ENCODE results near the gene PARD6G.

The PARD6G gene

DNA sequence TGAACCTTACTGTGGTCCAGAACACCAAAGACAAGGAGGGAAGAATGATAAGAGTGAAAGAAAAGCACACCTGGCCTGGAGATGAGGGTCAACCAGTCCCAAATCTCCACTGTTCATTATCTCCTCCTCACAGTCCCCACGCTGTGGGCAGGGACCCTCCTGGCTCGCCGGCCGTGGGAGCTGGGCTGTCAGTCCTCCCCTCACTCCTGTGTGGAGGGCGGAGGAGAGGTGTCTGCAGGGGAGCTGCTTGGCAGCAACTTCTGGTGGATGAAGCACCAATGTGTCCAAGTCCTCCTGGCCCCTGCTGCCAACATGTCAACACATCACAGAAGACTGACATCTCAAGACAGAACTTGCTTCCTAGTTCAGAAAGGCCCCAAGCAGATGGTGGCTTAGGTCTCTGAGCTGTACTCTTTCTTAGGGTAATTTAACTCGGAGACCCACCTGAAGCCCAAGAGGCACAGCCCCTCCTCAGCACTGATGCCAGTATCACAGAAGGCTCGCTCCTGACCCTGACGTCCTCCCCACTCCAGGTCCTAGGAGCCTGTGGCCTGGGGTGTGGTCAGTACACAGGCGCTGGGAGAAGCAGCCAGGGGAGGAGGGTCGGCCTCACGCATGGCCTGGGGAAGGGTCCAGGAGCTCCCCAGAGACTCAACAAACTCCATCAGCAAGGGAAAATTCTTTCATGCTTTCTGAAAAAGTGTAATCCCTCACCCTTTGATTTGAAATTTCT, 54.5 kb downstream of the PARD6G start:
- no peak for FAIRE-seq

DNA sequence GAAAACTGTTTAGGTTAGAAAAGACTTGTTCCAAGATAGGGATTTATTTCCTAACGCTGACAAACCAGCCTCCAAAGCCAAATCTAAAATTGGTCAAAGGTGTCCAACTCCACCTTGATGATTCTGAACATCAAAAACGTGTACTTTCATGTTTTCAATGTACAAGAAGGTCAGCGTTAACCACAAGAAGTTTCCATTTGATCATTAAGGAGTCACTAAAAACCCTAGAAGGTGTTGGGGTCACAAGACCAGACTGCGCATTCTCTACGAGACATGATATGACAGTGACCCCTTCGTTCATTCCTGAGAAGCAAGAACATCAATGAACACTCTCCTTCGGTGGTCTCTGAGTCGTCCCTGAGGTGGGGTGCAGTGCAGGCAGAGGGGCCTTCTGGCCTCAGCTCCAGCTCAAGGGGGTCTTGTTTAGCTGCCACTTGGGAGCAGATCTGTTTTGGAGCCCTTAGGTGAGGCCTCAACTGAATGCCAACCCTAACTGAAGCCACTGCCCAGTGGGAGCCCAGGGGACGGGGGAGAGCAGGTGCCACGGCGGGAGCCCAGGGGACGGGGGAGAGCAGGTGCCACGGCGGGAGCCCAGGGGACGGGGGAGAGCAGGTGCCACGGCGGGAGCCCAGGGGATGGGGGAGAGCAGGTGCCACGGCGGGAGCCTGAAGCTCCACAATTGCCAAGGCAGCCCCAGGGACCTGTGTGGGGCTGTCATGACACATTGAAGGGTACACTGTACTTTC, 55.2 kb downstream of the PARD6G start:
- FAIRE-seq, result peak; percentile 80
- no peak for DNase-seq (ENCODE audit: insufficient read length, low spot score)

More for the DNA sequence above, 54.5 kb downstream of the PARD6G start:
- no peak for DNase-seq (ENCODE audit: insufficient read length, low spot score)

DNA sequence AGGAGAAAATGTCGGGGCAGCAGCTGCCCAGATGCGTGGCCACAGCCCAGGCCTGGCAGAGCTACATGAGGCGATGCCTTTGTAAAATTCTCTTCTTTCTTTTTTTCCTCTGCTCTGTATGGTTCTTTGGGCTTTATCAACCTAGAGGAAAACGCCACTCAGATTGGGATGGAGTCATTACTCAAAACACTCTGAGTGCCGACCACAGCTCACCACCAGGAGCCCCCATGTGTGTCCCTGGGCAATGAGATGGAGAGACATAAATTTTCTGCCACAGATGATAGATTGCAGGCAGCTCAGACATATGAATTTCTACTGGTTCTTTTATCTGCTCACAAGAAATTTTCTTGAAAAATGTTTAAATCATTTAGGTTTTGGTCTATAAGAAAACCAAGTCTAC, 56.0 kb downstream of the PARD6G start:
- FAIRE-seq, result no peak
- no peak for DNase-seq (ENCODE audit: insufficient read length, low spot score)

DNA sequence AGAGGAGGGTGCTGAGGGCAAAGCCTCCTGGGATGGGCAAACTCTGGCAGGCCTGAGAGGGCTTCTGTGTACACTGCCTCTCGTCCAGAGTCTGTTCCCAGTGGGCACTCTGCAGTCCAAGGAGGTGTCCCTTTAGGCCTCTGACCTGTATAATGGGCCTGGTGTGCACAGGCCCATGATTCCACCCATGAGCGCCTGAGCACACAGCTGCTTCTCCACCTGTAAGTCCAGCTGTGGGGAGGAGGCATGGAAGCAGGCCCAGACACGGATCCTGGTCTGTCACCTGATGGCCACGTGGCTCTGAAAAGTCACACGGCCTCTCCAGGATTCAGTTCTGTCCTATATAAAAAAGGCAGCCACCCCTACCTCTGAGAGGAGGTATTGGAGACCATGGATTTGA, 57.0 kb downstream of the PARD6G start:
- FAIRE-seq, result no peak
- DNase-seq (ENCODE audit: insufficient read length, low spot score), result no peak

DNA sequence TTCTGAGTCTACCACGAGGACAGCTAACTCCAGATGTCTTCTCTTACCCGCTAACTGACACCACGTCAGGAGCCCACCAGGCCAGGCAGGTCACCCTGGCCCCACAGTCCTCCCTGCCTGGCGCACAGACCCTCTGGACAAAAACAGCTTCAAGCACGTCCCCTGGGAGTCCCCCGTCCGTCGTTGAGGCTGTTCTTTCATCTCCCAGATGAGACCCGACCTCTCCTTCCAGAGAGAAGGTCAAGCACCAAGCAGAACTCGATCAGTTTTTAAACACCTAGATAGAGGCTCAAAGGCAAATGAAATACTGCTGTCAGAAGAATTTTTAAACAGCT, 57.8 kb downstream of the PARD6G start:
- no peak for DNase-seq (ENCODE audit: insufficient read length, low spot score)
- FAIRE-seq, result no peak

DNA sequence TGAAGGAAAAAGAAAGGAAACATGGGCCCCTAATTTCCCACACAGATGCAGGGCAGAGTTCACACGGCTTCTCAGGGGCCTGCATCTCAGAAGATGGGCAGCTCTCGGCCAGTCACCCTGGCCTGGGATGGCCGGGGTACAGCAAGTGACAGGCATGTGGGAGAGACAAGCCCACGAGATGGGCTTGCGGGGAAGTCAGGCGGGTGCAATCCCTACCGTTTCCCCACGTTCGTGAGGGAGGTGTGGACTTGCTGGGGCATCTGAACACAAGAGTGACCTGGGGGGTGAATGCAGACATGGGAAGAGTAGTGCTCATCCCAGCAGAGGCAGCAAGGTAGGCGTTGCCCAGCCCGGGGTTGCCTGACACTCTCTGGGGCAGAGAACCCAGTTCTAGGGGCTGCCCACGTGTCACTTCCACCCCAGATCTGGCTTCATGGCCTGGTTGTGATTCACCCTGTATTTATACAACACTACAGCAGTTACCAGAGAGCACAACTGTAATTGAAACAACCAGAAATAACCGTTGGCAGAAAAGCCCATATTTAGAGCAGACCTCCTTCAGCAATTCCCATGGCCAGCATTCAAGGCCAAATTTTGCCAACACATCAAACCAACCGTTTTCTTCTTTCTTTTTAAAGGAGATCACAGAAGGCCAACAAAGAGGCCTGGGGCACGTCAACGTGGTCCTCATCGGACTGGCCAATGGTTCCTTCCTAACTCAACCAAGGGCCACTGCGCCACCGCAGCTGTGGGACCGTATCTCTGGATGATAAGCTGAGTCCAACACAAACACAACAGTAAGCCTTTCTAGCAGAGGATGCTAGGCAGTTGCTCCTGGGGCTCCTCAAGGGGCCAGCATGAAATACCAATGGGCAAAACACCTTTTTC, 58.4 kb downstream of the PARD6G start:
- DNase-seq (ENCODE audit: insufficient read length, low spot score), result no peak

DNA sequence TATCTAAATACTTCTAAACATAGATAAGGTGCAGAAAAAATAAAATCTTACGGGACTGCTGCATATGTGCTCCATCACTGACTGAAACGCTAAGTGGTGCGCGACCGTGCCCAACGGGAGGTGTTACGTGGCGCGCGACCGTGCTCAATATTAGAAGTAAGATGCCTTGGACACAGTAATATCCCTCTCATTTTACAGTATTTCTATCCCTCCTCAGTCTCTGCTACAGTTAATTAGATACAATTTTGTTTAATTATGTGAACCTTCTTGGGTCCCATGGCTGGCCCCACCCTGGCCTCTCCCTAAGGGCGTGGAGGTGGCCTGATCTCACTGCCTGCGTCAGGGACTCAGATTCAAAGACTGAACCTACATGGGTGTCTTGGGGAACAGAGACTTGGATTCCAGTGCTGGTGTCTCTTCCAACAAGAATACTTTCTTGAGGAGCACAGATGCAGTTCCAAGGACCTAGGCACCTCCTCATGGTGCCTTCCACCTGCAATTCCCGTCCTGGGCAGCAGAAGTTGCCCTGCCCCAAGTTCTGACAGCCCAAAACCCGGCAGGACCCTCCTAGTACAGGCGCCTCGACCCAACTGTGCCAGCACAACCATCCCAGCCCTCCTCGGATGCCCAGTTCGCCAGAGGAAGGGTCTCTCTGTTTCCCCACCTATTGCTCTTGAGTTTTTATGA, 59.2 kb downstream of the PARD6G start:
- no peak for FAIRE-seq
- DNase-seq (ENCODE audit: insufficient read length, low spot score), result no peak

More for the DNA sequence above, 58.4 kb downstream of the PARD6G start:
- no peak for FAIRE-seq

DNA sequence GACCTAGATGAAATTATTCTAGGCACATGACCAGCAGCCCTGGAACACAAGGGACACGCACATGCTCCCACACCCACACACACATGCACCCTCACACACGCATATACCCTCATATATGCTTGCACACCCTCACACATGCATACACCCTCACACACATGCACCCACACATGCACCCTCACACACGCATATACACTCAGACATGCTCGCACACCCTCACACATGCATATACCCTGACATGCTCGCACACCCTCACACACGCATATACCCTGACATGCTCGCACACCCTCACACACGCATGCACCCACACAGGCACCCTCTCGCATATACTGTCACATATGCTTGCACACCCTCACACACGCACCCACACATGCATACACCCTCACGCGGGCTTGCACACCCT, 61.8 kb downstream of the PARD6G start:
- no peak for FAIRE-seq
- no peak for DNase-seq (ENCODE audit: insufficient read length, low spot score)

DNA sequence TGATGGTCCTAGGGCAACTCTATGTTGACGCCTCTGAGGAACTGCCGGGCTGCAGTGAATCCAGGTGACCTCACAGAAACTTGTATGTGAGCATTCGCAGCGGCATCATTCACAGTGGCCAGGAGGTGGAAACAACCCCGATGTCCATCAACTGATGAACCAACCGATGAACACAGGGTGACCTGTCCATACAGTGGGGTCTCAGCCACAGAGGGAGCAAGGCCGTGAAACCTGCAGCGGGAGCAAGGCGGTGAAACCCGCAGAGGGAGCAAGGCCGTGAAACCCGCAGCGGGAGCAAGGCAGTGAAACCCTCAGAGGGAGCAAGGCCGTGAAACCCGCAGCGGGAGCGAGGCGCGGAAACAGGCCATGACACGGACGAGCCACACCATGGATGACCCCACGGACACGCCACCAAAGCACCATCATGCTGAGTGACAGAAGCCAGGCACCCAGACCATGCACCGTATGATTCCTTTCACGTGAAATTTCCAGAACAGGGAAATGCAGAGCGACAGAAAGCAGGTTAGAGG, 63.0 kb downstream of the PARD6G start:
- FAIRE-seq (no peak), DNase-seq (ENCODE audit: insufficient read length, low spot score) (no peak)

DNA sequence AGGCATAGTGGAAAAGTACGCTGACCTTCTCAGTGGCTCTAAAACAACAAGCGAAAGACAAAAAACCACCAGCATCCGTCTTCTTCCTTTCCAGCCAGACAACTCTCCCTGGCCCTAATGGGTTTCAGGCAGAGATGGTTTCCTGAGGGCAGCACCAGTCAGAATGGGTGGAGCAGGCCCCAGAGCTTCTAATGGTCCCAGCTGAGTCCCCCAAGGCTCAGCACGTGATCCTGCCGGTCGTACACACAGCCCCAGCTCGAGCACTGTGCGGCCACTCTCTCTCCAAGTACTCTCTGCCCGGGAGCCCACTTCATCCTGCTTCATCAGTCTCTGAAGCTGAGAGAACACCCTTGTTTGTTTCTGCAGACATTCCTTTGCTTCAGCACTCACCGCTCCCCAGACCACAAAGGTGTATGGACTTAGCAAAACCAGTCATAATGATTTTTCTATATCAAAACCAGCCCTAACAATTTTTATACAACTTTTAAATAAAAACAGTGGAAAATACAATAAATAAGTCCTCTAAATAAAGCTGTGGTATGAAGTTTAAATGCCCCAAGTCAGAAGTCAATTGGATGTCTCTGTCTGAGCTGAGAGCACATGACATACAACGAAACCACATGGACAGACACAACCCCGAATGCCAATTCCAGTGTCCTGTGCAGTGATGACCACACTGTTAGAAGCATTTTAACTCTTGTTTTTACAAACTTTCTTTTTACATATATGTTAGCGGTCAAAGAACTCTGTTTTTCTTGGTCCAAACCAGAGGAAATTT, 63.9 kb downstream of the PARD6G start:
- no peak for FAIRE-seq
- no peak for DNase-seq (ENCODE audit: insufficient read length, low spot score)

DNA sequence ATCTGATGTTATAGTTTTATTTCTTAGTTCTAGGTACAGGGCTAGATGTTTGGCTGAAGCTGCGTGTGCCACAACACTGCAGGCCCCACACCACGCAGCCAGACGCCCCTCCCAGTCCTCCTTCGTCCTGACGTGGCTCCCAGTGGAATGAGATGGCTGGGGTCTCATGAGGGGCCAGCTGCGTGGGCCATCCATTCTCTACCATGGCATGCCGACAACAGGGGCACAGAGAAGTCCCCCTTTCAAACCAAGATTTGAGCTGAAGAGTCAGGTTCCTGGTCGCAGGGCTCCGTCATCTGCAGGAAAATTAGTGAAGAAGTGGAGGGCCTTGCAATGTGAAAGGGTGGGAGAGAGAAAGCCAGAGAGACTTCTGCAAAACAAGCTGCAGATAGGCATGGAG, 64.5 kb downstream of the PARD6G start:
- no peak for DNase-seq (ENCODE audit: insufficient read length, low spot score)
- no peak for FAIRE-seq

DNA sequence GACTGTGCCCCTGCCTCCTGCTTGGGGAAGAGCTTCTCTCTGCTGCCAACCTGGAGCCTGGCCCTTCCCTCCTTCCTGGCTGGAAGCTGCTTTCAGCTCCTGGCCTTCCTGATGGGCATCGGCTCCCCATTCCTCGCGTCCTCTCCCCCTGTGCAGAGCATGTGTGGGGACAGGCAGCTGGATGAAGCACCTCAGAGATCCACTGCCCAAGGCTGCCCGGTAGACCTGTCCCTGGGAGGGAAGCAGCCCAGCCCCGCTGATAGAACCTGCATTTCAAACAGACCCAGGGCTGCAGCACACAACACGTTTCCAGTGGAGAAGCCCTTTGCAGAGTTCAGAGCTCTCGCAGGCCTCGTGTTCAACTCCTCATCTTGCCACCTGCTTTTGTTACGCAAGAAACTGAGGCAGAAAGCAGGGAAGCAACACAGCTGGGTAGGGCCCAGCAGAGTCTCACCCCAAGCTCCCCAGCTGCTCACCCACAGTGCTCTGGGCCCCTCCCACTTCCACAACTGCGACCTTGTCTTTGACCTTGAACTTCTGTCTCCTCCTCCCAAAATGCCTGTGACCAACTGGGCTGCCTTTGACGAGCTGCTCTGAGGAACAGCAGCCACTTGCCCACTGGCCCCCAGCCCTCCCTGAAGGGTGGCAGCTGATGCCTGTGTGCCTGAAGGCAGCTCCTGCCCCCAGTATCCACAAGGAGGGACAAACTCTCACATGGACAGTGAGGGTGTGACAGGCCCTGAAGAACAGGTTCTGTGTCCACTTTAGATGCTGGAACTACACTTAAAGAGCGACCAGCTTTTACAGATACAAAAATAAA, 65.5 kb downstream of the PARD6G start:
- FAIRE-seq (no peak), DNase-seq (ENCODE audit: insufficient read length, low spot score) (no peak)

DNA sequence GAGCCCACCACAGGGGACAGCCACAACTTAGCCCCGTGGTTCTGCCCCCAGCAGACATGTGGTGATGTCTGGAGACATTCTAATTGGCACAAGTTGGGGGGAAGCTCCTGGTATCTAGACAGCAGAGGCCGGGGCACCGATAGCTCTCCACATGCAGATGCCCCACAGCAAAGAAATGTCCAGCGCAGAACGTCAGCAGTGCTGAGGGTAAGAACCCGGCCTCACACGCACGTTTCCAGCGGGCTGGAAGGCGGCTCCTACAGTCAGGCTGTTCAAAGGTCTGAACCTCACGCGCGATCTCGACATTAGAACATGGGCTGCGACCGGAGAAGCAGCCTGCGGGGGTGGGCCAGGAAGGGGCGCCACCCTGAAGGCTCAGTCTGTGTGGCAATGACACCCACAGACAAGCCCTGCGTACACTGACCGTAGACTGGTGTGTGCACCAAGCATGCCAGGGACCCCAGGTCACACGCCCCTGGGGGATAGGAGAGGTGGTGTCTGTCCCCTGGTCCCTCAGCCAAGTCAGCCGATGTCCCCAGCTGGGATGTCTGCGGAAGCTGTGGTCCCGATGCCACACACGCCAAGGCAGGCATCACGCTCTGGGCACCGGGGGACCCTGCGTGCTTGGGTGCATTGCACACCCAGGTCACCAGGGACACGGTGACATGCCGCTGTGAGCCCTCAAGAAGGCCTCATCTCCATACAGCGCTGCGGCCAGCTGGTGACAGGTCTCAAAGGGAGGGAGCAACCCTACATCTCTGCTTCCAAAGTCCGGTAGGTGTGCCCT, 66.3 kb downstream of the PARD6G start:
- DNase-seq (ENCODE audit: insufficient read length, low spot score), result no peak
- FAIRE-seq, result no peak

DNA sequence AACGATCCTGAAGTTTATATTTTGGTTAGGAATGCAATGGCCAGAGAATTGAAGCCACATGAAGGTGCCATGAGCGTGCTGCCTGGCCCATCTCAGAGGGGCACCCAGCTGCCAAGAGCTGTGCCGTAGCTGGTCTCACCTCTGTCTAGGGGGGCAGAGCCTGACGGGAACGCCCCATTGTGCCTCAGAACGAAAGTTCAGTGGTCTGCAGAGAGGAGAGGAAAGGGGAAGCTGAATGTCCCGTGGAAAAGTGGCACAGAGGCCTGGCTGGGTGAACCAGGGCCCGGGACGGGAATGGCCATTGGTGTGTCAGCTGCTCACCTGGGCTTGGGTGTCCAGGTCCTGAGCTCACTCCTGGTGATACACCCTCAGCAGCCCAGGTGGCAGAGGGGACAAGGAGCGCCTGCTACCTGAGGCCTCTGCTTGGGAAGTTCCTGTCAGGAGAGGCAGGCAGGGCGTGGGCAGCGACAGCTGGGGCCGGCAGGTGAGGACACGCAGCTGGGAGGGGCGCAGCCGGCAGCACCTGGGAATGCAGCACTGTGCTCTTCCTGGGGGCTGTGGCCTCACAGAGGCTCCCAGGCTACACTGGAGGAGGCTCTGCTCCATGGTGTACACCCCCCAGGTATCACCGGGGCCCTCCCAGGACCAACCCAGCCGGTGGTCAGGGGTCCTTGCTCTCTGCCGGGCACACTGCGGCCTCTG, 67.3 kb downstream of the PARD6G start:
- DNase-seq (ENCODE audit: insufficient read length, low spot score), result no peak
- FAIRE-seq, result no peak

DNA sequence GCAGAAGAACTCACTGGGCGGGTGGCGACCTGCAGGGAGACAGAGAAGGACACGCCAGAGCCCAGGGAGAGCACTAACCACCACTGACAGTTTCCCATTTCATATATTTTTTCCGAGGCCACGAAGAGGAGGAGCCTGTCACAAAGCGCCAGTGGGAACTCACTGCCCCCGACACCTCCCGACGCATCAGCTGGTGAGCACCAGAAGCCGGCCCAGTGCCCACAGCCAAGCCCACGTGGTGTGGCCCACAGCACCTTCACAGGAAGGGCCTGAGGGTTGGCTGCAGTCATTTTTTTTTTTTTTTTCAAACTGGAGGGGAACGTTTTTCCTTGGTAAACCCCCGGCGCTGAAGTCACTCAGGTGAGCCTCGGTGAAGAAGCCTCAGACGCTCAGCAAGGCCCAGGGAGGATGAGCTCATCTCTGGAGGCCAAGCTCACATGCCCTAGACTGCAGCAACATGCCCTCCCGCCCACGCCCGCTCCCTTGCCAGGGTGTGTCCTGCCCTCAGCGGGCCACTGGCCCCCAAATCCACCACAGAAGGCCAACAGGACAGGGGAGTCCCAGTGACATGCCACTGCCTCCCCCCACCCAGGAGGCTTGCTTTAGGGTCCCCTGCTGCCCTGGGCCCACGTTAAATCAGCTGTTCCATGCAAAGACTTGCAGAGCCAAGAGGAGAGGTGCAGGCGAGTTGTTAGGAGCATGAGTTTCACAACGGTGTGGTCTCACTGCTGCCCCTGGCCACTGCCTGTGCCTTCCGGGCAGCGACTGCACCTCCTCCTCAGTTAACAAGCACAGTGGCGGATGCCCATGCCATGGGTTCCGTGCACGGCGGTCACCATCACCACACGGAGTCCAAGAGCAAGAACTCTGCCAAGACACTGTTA, 68.1 kb downstream of the PARD6G start:
- DNase-seq (ENCODE audit: insufficient read length, low spot score) (no peak), FAIRE-seq (no peak)

DNA sequence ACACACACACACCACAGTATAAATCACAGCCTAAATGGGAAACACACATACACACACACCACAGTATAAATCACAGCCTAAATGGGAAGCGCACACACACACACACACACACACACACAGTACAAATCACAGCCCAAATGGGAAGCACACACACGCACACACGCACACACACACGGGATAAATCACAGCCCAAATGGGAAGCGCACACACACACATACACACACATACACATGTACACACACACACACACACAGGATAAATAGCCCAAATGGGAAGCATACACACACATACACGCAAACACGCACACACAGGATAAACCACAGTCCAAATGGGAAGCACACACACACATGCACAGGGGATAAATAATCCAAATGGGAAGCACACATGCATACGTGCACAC, 70.2 kb downstream of the PARD6G start:
- FAIRE-seq (no peak), DNase-seq (ENCODE audit: insufficient read length, low spot score) (no peak)
